AG04450 (cell line): ENCODE results near the gene ADGRA1. TPM values are rescaled to one million over a fixed set of nuclear protein-coding genes. Genes with fewer than 3 reads are reported as not detected.

Experiments used
- CTCF ChIA-PET: fragments of 300-600, 350-600 bp; formaldehyde crosslinking; extraction: SDS; loops from one replicate; lab custom pipeline; 2022; ENCODE audit warnings: antibody characterized with exemption, inconsistent platforms; lab: Charles Lee
- POLR2A ChIA-PET: fragments of 350-600 bp; formaldehyde crosslinking; extraction: SDS; loops from one replicate; lab custom pipeline; 2021; ENCODE audit warnings: antibody characterized with exemption, inconsistent platforms; lab: Yijun Ruan, JAX
- DNase-seq: peaks from one replicate; pipeline ENCODE4 v3.0.0-alpha.2; 2011; ENCODE audit warnings: low read depth, low spot score
- H3K27ac ChIP-seq: one replicate; pipeline ENCODE4 v1.5.1; 2012; ENCODE audit warnings: low read depth, low read length, control low read depth
- H3K27me3 ChIP-seq: one replicate; pipeline ENCODE4 v1.6.0; 2012; ENCODE audit warnings: low read length; ENCODE audit not compliant: control insufficient read depth, insufficient read depth
- H3K4me3 ChIP-seq: 2 replicates; pipeline ENCODE4 v1.5.1; 2011; ENCODE audit warnings: mild to moderate bottlenecking, low read depth, low read length, control low read depth
- H3K9me3 ChIP-seq: 2 replicates; pipeline ENCODE4 v1.5.1; 2012; ENCODE audit warnings: low read length; ENCODE audit not compliant: control insufficient read depth, insufficient read depth
- polyA plus RNA-seq: library from polyadenylated mRNA; depleted of rRNA; stranded (reverse); fragments of >200 nt; gene quantifications from 2 replicates; pipeline ENCODE4 v1.2.3, GENCODE V29; 2011
- TF ChIP-seq, protein P1 (sequence below): IDR thresholded peaks from 2 replicates; pipeline ENCODE4 v1.5.1; 2011; ENCODE audit warnings: low read depth, low read length, control low read depth, inconsistent platforms

ADGRA1 gene
- polyA plus RNA-seq, 1 experiment = not detected

DNA sequence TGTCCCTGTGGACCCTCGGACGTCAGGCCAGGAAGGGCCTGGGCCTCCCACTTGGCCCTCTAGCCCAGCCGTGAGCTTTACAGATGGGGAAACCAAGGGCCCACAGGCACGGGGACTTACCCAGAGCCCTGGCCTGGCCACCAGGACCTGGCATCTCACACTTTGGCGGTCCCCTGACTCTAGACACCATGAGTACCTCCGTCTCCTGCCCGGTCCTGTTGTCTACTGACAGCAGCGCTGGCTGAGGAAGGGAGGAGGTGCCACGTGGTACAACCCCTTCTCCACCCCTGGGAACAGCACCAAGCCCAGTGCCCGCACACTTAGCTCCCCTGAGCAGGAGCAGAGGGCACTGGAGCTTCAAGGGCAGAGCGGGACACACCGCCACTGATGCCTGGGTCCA, 26.1 kb downstream of the ADGRA1 start:
- CTCF ChIA-PET = no interaction called here
- peaks cover 95% of the 10 kb centered on the region for H3K9me3 ChIP-seq
- POLR2A ChIA-PET = no interaction called here

DNA sequence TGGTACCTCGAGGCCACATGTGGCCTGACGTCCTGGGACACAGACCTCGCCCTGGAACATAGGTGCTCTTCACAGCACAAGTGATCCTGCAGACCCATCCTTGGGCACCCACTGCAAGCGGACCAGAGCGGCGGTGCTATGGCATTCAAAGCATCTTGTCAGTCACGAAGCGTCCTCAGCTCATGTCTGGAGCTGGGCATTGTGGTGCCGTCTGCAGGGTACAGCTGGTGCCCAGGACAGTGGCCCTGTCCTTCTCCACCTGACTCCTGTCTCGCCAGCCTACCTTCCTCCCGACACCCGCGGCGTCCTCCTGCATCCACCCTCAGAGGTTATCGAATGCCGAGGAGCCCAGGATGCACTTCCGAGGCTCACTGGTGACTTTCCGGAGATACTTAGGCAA, 26.5 kb downstream of the ADGRA1 start:
- ChIA-PET POLR2A (no interaction called here), CTCF (no interaction called here)
- TF ChIP-seq, protein P1, sequence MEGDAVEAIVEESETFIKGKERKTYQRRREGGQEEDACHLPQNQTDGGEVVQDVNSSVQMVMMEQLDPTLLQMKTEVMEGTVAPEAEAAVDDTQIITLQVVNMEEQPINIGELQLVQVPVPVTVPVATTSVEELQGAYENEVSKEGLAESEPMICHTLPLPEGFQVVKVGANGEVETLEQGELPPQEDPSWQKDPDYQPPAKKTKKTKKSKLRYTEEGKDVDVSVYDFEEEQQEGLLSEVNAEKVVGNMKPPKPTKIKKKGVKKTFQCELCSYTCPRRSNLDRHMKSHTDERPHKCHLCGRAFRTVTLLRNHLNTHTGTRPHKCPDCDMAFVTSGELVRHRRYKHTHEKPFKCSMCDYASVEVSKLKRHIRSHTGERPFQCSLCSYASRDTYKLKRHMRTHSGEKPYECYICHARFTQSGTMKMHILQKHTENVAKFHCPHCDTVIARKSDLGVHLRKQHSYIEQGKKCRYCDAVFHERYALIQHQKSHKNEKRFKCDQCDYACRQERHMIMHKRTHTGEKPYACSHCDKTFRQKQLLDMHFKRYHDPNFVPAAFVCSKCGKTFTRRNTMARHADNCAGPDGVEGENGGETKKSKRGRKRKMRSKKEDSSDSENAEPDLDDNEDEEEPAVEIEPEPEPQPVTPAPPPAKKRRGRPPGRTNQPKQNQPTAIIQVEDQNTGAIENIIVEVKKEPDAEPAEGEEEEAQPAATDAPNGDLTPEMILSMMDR = no peak
- Histone ChIP-seq H3K27ac (no peak overlapping the region), H3K27me3 (no peaks in the 10 kb centered on the region), H3K9me3 (peaks cover 96% of the 10 kb centered on the region), H3K4me3 (no peak overlapping the region)
- DNase-seq = no peak

More for the DNA sequence above, 26.1 kb downstream of the ADGRA1 start:
- Histone ChIP-seq H3K4me3 (no peak overlapping the region), H3K27me3 (no peaks in the 10 kb centered on the region), H3K27ac (no peak overlapping the region)
- TF ChIP-seq, protein P1 = no peak
- DNase-seq = no peak

DNA sequence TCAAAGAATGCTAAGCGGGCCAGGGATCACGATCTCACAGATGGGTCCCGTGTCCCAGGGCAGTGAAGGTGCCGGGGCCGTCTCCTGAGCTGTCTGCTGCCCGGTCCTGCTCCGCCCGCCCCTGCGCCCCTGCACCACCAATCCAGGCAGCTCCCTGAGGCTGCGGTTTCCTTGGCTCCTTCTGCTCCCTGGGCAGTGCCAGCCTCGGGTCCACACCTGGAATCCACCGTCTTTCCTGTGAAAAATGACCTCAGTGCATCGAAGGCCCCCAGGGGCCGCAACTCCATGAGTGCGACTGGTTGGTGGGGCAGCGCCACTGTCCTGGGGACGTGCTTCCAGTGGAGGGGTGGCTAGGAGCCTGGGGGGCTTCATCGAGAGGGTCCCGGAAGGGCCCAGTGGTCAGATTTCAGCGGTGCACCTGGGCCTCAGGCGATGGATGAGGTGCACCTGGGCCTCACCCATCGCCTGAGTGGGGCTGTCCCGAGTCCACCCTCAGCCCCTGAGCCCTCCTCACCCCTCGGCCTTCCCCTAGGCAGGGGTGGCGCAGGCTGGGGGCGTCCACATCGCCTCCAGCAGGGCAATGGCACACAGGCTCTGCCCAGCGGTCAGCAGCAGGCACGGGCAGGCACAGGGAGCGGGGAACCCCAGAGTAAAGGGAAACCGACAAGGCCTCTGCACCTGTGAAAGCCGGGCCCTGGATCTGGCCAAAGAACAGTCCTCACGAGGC, 27.2 kb downstream of the ADGRA1 start:
- H3K9me3 ChIP-seq = peaks cover 93% of the 10 kb centered on the region
- H3K27ac ChIP-seq = no peak overlapping the region
- ChIA-PET POLR2A (no interaction called here), CTCF (no interaction called here)
- no peaks in the 10 kb centered on the region for H3K27me3 ChIP-seq
- no peak overlapping the region for H3K4me3 ChIP-seq
- TF ChIP-seq, protein P1 = no peak
- DNase-seq = no peak

DNA sequence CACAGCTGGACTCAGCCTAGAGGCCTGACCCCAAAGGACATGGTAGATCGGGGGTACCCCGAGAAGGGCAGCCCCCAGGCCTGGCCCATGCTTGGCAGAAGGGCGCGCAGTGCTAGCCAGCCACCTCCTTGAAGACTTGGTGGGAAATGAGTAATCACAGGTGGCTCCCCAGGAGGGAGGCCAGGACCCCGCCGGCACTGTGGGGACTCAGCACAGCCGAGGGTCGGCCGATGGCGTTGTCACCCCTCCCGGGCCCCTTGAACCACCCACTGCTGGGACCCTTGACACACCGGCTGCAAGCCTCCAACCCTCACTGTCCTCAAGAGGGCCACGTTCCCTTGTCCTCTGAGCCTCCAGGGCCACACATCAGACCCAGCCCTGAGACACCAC, 27.7 kb downstream of the ADGRA1 start:
- CTCF ChIA-PET = no interaction called here

DNA sequence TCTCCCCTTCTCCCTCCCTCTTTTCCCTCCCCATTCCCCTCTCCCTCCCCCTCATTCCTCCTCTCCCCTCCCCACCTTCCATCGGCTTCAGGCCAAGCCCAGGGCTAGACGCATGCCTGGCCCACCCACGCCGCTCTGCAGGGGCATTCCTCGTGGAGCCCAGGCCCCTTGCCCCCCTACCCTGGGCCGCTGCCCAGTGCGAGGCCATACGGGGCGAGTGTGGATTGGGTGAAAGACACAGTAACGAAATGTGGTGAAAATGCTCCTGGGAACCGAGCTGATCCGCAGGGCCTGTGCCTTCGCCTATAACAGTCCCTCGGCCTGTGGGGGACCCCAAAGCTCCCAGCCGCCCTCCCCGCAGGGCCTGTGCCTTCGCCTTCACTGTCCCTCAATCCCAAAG, 28.3 kb downstream of the ADGRA1 start:
- TF ChIP-seq, protein P1 = no peak
- ChIA-PET POLR2A (no interaction called here), CTCF (no interaction called here)
- H3K4me3 ChIP-seq = no peak overlapping the region
- H3K9me3 ChIP-seq = peaks cover 84% of the 10 kb centered on the region
- no peak for DNase-seq
- no peak overlapping the region for H3K27ac ChIP-seq
- no peaks in the 10 kb centered on the region for H3K27me3 ChIP-seq

More for the DNA sequence above, 27.7 kb downstream of the ADGRA1 start:
- Histone ChIP-seq H3K4me3 (no peak overlapping the region), H3K9me3 (peaks cover 88% of the 10 kb centered on the region), H3K27me3 (no peaks in the 10 kb centered on the region), H3K27ac (no peak overlapping the region)
- no peak for DNase-seq
- POLR2A ChIA-PET = no interaction called here
- TF ChIP-seq, protein P1 = no peak
